Activated CD4-positive, alpha-beta T cell treated with anti-CD3 and anti-CD28 coated beads, Interleukin-2, amount 50 U/mL, for 48 hours (primary cell): ENCODE measurements around the gene DPT.

Source experiments
- DNase-seq, 2 experiments: peaks; one replicate each; pipeline ENCODE4 v3.0.0-alpha.2; 2020

Gene DPT

DNA sequence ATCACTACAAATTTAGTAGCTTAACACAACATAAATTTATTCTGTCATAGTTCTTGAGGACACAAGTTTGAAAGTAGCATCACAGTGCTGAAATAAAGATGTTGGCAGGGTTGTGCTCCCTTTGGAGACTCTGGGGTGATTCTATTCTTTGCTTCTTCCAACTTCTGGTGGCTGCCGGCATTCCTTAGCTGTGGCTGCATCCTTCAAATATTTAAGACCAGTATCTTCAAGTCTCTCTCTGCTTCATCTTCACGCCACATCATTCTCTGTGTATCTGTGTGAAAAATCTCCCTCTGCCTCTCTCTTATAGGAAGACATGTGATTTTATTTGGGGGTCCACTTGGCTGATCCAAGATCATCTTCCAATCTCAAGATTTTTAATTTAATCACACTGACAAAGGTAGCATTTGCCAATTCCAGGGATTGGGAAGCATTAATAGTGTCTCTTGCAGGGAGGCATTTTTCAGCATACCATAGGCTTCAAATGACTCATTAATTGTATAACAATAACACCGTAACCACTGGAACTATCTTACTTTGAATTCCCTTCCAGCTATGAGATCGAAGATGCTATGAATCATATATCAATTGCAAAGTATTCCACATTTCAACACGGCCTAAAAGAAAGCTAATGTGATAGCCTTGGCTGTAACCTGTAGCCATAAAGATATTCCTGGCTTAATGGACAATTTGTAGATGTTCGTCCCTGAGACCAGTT, 74.6 kb downstream of the DPT start:
- DNase-seq, result no peak

DNA sequence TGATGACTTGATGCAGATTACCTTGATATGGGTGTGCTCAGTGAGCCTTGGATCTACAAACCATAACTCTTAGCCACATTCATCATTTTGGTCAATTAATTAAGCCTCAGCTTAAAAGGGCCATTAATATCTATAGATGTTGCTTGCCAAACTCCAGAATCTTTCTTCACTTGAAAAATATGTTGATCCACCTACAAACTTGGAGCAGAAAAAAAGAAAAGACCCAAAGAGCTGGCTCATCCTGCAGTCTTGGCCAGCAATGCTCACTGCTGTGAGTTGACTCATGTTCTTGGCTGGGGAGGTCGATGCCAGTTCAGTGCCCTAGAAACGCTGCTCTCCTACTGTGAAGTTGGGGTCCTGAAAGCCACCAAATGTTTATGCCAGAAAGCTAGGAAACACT, 75.4 kb downstream of the DPT start:
- DNase-seq, result no peak

DNA sequence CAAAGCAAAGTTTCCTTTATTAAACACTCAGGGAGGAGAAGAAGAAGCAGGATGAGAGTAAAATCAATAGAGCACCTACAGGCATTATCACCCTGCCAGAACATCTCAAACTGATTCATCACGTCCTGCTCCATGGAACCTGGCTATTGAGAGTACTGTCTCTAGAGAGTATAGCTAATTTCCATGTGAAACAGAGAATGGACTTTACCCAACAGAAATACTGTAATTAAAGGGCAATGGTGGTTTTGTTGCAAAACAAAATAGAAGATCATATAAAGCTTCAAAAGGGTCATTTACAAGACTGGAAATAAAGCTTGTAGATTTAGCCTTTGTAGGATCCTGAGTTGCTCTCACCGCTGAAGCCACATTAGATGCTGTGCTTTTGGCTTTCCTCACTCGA, 83.3 kb downstream of the DPT start:
- no peak for DNase-seq
